HAP-1 (cell line): ENCODE data around the gene SEMA3F.
A peak's percentile ranks its signal among the peaks of the same experiment; 100 is the strongest.
"Not testable (repeated sequence)": the region's sequence is repeated elsewhere in the genome, so short reads cannot be mapped to it uniquely, and the experiment has no call there.

Source experiments
- DNase-seq, 2 experiments: peaks; one replicate each; pipeline ENCODE4 v3.0.0-alpha.2; 2016 to 2020; ENCODE audit warnings: low spot score in 2 of 2
- H3K27me3 ChIP-seq: fragments of 250-450 bp; sonication (Bioruptor Pico); 2 replicates; pipeline ENCODE4 v1.5.1; 2020; ENCODE audit warnings: low read depth, mild to moderate bottlenecking, moderate library complexity
- H3K36me3 ChIP-seq: fragments of 250-450 bp; sonication (Bioruptor Pico); replicated peaks from 2 replicates; pipeline ENCODE4 v1.5.1; 2020; ENCODE audit warnings: mild to moderate bottlenecking
- H3K4me1 ChIP-seq: fragments of 250-450 bp; sonication (Bioruptor Pico); 2 replicates; pipeline ENCODE4 v1.5.1; 2020; ENCODE audit warnings: mild to moderate bottlenecking
- H3K4me3 ChIP-seq: fragments of 250-450 bp; sonication (Bioruptor Pico); 2 replicates; pipeline ENCODE4 v1.5.1; 2020; ENCODE audit warnings: mild to moderate bottlenecking, moderate library complexity
- H3K9me3 ChIP-seq: fragments of 250-450 bp; sonication (Bioruptor Pico); 2 replicates; pipeline ENCODE4 v1.5.1; 2020; ENCODE audit warnings: mild to moderate bottlenecking, moderate library complexity
- in situ Hi-C: fragments of 300-500 bp; cut with MboI; formaldehyde crosslinking; loops from 3 replicates; pipeline ENCODE4 v1.14.3; 2020; ENCODE audit warnings: low sequenced_read_pairs, inconsistent platforms, mixed read lengths

SEMA3F gene

DNA sequence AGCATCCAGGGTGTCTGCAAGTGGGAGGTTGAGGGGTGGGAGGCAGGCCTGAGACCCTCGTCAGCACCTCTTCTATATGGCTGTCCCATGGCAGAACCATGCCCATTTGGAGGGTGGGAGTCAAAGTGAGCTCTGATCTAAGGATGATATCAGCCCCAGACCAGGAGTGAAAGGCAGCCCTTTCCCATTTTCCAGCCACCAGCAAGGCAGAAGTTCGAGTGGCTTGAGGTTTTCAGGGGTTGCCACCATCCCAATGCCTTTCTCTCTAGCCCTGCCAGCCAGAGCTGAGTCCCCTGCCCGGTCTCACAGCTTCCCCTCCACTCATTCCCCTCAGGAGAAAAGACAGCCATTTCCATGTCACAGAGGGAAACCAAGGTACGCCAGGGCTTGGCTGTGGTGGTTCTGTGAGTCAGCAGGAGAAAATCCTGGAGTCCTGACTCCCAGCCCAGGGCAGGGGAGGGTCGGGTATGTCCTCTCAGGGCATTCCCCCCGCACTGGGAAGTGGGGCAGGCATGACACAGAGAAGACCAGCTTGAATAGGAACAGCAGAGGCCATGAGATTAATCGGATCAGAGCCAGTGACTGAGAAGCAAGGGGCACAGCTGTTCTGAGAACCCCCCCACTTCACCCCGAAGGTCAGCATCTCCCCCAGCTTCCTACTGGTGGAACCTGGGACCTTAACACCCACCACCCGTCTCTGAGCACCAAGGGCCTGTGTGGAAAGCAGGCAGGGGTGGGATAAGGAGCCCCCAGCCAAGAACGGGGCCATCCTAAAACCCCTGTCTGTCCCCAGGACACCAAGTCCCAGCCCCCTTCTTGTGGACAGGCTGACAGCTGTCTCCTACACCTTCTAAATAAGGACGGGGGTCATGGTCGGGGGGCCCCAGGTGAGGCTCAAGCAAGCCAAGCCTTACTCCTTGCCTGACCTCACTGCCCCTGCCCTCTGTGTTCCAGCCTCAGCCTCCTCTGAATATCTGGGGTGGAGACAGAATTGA is 49.0 kb downstream of the SEMA3F start:
- in situ Hi-C loops, result no loop called here

DNA sequence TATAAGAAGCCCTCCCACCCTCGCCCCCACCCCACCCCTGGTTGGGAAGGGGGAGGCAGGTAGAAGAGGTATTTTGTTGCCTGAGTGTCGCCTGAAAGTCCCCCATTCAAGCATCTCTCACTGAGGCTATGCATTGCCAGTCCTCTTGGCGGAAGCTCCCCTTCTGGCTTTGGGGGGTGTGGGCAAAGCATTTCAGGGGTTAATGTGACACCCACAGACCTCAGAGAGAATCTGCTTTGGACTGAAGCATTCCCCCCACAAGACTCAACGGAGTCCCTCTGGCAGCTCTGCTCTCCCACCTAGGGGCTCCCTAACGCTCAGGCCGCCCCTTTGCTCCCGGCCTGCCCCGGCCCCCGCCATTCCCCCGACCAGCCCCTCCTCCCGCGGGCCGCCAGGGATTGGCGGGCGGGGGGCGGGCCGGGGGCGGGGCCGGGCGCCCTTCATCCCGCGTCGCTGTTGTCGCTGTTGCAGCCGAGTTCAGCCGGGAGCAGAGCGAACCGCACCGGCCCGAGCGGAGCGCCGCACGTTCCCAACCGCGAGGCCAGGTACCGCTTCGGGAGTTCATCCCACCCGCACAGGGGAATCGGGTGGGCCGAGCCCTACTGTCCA is 49.8 kb downstream of the SEMA3F start, which contains the start of gene SLC38A3:
TSS of gene SLC38A3 (plus strand) at position 468 of the 609 bp plus-strand sequence. CDS start 8,929 bp downstream, outside the sequence.
- H3K27me3 ChIP-seq, result peaks cover 15% of the 10 kb centered on the region
- no peaks in the 10 kb centered on the region for H3K36me3 ChIP-seq
- H3K4me1 ChIP-seq, result no peaks in the 10 kb centered on the region; the same call in 1 of the 2 replicates
- peak; percentile 51 to 77 for DNase-seq
- H3K4me3 ChIP-seq, result peak within 1 kb of the TSS; percentile 49
- in situ Hi-C loops, result no loop called here
- H3K9me3 ChIP-seq, result no peaks in the 10 kb centered on the region

More for the DNA sequence above, 49.0 kb downstream of the SEMA3F start:
- Histone ChIP-seq H3K9me3 (no peaks in the 10 kb centered on the region), H3K27me3 (peaks cover 23% of the 10 kb centered on the region), H3K4me1 (no peaks in the 10 kb centered on the region; the same call in 1 of the 2 replicates), H3K36me3 (no peaks in the 10 kb centered on the region), H3K4me3 (no peak overlapping the region)
- no peak for DNase-seq

DNA sequence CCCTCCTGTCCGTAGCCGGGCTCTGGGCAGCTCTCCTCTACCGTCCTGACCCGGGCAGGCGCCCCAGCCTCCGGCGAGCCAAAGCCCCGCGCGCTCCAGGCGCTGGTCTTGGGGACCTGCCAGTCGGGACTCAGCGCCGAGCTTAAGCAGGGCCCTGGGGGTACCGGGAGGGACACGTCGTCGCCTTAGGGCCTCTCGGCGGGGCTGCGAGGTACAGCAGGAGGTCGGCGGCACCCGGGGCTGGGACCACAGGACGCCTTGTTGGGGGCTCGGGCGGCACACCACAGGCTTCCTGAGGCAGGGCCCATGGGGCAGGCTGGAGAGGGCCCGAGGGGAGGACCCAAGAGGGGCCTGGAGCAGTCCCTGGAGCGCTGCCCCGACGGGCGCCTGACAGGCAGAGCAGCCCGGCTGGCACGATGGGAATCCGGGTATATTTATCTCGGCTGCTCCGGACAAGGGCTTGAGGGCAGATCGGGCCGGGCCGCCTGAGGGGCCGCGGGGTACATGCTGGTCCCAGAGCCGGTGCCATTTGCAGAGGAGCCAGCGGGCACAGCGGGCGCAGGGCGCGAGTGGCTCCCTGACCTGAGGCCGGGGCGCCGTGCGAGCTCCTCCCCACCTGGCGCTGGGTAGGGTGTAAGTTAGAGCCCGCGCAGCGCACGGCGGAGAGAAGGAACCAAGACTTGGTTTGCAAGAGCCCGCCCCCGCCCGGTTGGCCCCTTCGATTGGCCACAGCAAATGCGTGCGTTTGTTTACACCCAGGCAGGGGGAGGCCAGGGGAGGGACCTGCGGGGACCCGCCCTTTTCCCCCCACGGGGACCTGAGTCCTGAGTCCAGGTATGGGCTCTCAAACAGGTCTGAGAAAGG is 50.5 kb downstream of the SEMA3F start:
- Histone ChIP-seq H3K36me3 (no peaks in the 10 kb centered on the region), H3K9me3 (no peaks in the 10 kb centered on the region), H3K4me3 (peak overlapping the region; percentile 49), H3K4me1 (no peaks in the 10 kb centered on the region; the same call in 1 of the 2 replicates), H3K27me3 (peaks cover 12% of the 10 kb centered on the region)
- in situ Hi-C loops, result no loop called here
- peak in 1 of 2 experiments; percentile 71 for DNase-seq

DNA sequence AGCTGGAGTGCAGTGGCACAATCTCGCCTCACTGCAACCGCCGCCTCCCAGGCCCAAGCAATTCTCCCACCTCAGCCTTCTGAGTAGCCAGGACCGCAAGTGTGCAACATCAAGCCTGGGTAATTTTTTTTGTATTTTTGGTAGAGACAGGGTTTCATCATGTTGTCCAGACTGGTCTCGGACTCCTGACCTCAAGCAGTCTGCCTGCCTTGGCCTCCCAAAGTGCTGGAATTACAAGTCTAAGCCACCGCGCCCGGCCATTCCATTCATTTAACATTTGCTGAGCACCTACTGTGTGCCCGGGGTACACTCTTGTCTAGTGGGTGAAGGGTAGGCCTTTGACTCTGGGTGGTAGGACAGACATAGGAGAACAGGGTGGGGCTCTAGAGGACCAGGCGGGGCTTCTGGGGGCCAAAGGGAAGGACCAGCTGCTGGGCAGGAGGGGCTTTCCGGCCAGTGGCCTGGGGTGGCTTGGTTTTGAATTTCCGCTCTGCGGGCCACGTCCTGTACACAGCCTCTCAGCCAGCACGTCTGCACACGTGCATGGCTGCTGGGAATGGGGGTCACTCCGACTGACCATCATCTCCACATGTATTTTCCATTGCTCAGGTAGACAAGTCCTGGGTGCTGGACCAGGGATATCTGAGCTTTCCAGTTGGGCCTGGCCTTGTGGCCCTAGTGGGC is 52.4 kb downstream of the SEMA3F start:
- Histone ChIP-seq H3K4me1 (no peaks in the 10 kb centered on the region; the same call in 1 of the 2 replicates), H3K4me3 (no peak overlapping the region), H3K9me3 (no peaks in the 10 kb centered on the region), H3K36me3 (no peaks in the 10 kb centered on the region), H3K27me3 (peaks cover 12% of the 10 kb centered on the region)
- no peak for DNase-seq
- in situ Hi-C loops, result no loop called here

DNA sequence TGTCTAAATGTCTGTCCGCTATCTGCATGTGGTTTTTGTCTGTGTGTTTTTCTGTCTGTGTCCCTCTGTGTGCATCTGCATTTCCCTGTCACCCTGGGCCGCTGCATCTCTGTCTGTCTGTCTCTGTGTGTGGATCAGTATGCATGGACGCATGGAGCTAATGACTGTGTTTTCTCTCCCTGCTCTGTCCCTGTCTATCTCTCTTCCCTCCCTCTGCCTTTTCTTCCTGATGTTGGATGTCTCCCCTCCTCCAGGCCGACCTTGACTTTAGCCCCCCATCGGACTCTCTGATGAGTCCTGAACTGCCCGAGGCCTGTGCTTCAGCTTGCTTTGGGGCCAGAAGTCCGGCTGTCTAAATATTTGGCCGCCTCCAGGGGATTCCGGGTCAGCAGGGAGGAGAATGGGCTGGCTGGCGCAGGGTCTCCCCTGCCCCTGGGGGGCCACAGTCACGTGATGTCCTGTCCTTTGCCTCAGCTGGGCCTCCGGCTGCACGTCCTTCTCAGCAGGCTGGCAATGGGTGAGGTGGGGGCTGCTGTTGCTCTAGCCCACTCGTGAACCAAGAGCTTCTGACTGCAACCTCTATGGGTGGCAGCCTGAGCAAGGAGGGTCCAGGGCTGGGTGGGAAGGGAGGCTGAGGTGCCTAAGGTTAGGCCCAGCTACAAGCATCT is 53.7 kb downstream of the SEMA3F start:
- no peaks in the 10 kb centered on the region for H3K9me3 ChIP-seq
- H3K36me3 ChIP-seq, result no peaks in the 10 kb centered on the region
- in situ Hi-C loops, result no loop called here
- H3K4me1 ChIP-seq, result no peaks in the 10 kb centered on the region; the same call in 1 of the 2 replicates
- H3K27me3 ChIP-seq, result peaks cover 12% of the 10 kb centered on the region
- no peak overlapping the region for H3K4me3 ChIP-seq
- DNase-seq, result no peak

DNA sequence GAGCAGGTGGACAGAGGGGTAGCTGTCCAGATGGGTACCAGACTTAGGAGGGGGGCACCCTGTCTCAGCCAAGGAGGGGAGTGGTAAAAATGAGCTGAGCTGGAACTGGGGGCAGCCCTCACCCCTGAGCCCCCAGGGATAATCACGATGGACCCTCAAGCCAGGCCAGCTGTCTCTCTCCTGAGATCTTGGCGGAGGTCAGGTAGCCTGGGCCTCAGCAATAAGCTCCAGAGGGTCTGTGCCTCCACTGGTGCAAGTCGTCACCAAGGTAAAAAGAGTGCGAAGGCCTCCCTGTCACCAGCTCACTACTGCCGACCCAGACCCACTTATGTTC is 55.0 kb downstream of the SEMA3F start:
- Histone ChIP-seq H3K4me1 (no peaks in the 10 kb centered on the region), H3K4me3 (no peak overlapping the region), H3K36me3 (no peaks in the 10 kb centered on the region), H3K27me3 (peaks cover 12% of the 10 kb centered on the region), H3K9me3 (no peaks in the 10 kb centered on the region)
- no peak for DNase-seq
- in situ Hi-C loops, result no loop called here

DNA sequence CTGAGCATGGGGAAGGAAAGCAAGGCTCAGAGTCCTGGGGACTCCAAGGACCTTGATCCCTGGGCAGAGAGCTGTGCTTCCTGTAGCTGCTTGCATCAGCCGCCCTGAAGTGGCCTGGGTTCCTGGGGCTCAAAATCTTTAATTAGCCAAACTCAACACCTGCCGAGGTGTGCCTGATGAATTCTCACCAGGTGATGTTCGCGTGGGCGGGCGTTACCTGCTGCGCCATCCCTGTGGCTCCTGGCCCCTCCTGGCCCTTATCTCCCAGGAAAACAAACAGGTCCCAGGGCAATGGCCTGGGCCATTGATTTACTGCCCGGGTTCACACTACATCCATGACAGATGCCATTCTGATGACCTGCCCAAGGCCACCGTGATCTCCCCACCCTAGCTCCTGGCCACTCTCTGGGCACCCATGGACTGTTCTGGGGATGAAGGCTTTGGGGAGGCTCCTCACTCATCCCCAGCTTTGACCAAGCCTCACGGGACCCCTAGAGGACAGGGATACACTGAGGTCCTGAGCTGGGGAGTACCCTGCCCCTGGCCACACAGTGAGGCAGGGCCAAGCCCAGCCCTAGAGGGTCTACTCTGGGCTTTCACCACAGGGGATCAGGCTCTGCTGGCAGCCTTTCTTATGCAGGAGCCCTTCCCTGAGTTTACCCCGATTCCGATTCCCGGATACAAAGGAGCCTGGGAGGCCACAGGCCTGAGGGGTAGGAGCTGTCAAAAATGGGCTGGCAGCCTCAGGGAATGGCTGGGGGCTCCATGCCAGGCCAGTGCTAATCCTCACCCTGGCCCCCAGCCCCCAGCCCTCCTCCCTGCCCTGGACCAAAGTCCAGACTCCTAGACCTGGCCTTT is 55.6 kb downstream of the SEMA3F start:
- Histone ChIP-seq H3K4me3 (no peak overlapping the region), H3K27me3 (peaks cover 6% of the 10 kb centered on the region), H3K9me3 (no peaks in the 10 kb centered on the region), H3K36me3 (no peaks in the 10 kb centered on the region), H3K4me1 (no peaks in the 10 kb centered on the region)
- in situ Hi-C loops, result no loop called here
- no peak for DNase-seq

DNA sequence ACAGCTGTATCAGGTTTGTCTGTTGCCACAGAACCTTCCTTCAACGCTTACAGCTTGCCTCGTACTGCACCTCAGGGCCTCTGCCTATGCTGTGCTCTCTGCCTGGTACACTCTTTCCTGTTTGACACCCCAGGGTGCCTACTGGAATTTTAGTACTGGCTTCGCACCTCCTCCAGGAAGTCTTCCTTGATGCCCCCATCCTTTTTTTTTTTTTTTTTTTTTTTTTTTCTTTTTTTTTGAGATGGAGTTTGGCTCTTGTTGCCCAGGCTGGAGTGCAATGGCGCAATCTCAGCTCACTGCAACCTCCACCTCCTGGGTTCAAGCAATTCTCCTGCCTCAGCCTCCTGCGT is 56.2 kb downstream of the SEMA3F start:
- H3K4me1 ChIP-seq, in situ Hi-C loops, H3K9me3 ChIP-seq, DNase-seq, H3K4me3 ChIP-seq, H3K36me3 ChIP-seq, H3K27me3 ChIP-seq: not testable (repeated sequence)

DNA sequence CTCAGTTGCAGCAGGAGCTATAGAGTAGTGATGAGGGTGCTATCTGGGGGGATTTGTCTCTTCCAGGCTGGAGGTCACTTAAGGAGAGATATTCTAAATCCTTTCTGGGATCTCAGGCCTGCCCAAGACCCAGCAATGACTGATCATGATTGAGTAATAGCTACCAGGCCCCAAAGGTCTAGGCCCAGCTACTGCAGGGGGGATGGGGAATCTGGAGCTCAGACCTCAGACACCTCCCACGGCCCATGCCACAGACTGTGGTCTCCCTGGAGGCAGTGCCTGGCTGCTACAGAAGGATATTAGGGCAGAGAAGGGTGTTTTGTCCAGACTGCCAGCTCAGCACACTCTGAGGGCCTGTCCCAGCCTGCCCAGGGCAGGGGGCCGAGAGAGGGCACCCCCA is 56.8 kb downstream of the SEMA3F start:
- no peaks in the 10 kb centered on the region for H3K36me3 ChIP-seq
- no peak overlapping the region for H3K4me3 ChIP-seq
- H3K4me1 ChIP-seq, result no peaks in the 10 kb centered on the region
- in situ Hi-C loops, result no loop called here
- H3K27me3 ChIP-seq, result no peaks in the 10 kb centered on the region
- H3K9me3 ChIP-seq, result no peaks in the 10 kb centered on the region
- no peak for DNase-seq

DNA sequence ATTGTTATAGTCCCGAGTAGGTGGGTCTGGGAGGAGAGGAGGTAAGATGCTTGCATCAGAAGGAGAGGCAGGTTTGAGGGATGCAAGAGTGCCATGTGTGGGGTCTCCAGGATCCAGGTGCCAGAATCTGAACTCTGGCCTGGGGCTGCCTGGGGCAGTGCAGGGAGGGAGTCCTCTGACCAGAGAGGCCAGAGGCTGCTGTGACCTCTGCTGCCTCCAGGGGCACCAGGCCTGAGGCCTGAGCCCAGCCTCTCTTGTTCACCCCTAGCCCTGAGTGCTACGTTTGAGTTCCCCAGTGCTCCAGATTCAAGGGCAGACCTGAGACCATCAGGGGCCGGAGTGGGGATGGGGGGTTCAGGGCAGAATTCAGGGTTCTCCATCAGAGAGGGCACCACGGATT is 57.4 kb downstream of the SEMA3F start:
- H3K27me3 ChIP-seq, result no peaks in the 10 kb centered on the region
- in situ Hi-C loops, result no loop called here
- no peaks in the 10 kb centered on the region for H3K4me1 ChIP-seq
- H3K36me3 ChIP-seq, result no peaks in the 10 kb centered on the region
- H3K9me3 ChIP-seq, result no peaks in the 10 kb centered on the region
- H3K4me3 ChIP-seq, result no peak overlapping the region
- DNase-seq, result no peak

DNA sequence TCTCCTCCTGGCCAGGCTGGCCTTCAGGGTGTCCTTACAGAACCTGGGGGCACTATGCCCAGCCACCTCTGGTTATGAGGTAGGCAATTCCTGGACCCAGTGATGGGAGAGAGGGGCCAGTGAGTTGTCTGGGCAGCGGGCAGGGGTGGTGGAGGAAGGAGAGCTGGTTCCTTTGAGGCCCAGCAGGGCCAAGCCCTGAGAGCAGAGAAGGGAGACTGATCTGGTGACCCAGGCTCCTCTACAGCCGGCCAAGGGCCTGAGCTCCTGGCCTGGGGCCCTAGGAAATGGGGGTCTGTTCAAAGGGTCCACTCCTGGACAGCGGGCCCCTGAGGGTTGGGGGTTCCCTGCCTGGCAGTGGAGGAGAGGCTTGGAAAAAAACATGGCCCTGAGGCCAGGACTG is 57.8 kb downstream of the SEMA3F start:
- in situ Hi-C loops, result no loop called here
- DNase-seq, result no peak
- H3K9me3 ChIP-seq, result no peaks in the 10 kb centered on the region
- H3K27me3 ChIP-seq, result no peaks in the 10 kb centered on the region
- H3K4me1 ChIP-seq, result no peaks in the 10 kb centered on the region
- H3K36me3 ChIP-seq, result no peaks in the 10 kb centered on the region
- no peak overlapping the region for H3K4me3 ChIP-seq

DNA sequence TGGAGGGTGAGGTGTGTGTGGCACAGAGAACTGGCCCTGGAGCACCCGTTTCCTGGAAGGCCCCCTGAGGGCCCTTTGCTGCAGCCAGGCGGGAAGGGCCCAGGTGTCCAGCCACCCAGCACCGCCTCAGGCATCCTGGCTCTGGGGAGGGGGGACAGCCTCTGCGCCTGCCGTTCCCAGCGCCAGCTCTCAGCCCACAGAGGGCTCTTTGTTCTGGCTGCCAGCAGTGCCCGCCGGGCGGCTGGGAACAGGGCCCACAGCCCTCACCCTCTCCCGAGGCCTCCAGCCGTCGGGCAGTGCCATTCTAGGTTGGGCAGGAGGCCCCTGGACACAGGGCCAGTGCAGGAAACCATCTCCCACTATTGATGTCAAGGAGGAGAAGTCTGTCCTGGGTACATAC is 58.2 kb downstream of the SEMA3F start:
- Histone ChIP-seq H3K9me3 (no peaks in the 10 kb centered on the region), H3K4me1 (no peaks in the 10 kb centered on the region), H3K4me3 (no peak overlapping the region), H3K27me3 (no peaks in the 10 kb centered on the region), H3K36me3 (no peaks in the 10 kb centered on the region)
- no peak for DNase-seq
- in situ Hi-C loops, result no loop called here
